GM12878 (cell line): Measurements from ENCODE around the gene UBL4A. TPM values are rescaled to one million over a fixed set of nuclear protein-coding genes. Genes with fewer than 3 reads are reported as not detected.
A peak's percentile ranks its signal among the peaks of the same experiment; 100 is the strongest.

Experiments
- ASH2L ChIP-seq: fragments of 300-600, 200-600 bp; sonication (generic); IDR thresholded peaks from 2 replicates; pipeline ENCODE4 v1.6.1; 2017; ENCODE audit warnings: low read depth, mild to moderate bottlenecking, borderline replicate concordance
- ATF2 ChIP-seq: IDR thresholded peaks from 2 replicates; pipeline ENCODE4 v1.6.1; 2012; ENCODE audit warnings: low read length, inconsistent platforms
- ATF3 ChIP-seq: IDR thresholded peaks from 2 replicates; pipeline ENCODE4 v1.6.1; 2011; ENCODE audit warnings: low read depth, mild to moderate bottlenecking, low read length, moderate library complexity, borderline replicate concordance; ENCODE audit errors: extremely low read depth
- BACH1 ChIP-seq: fragments of 450-650 bp; IDR thresholded peaks from 2 replicates; pipeline ENCODE4 v1.6.1; 2017; ENCODE audit warnings: mild to moderate bottlenecking, borderline replicate concordance
- BRCA1 ChIP-seq: IDR thresholded peaks from 2 replicates; pipeline ENCODE4 v1.6.1; 2011; ENCODE audit warnings: low read depth, low read length, improper control_type of control experiment
- CBX5 ChIP-seq: sonication (generic); IDR thresholded peaks from 2 replicates; pipeline ENCODE4 v1.6.1; 2016; ENCODE audit warnings: low read depth, moderate library complexity, mild to moderate bottlenecking, inconsistent platforms
- CEBPZ ChIP-seq: fragments of 150-350 bp; IDR thresholded peaks from 2 replicates; pipeline ENCODE4 v1.6.1; 2016; ENCODE audit warnings: low read depth, low read length
- CREB1 ChIP-seq: IDR thresholded peaks from 2 replicates; pipeline ENCODE4 v1.6.1; 2012; ENCODE audit warnings: low read depth, mild to moderate bottlenecking, inconsistent platforms
- CREM ChIP-seq: IDR thresholded peaks from 2 replicates; pipeline ENCODE4 v1.6.1; 2014; ENCODE audit warnings: antibody characterized with exemption, low read depth
- HDAC6 ChIP-seq: fragments of 200-600 bp; sonication (generic); IDR thresholded peaks from one replicate; pipeline ENCODE4 v1.8.0; 2017; ENCODE audit warnings: antibody characterized with exemption; ENCODE audit not compliant: unreplicated experiment
- IRF4 ChIP-seq: IDR thresholded peaks from 2 replicates; pipeline ENCODE4 v1.6.1; 2011; ENCODE audit warnings: low read depth, low read length
- JUNB ChIP-seq: IDR thresholded peaks from 2 replicates; pipeline ENCODE4 v1.6.1; 2016; ENCODE audit warnings: antibody characterized with exemption, mild to moderate bottlenecking
- NR2C2 ChIP-seq: IDR thresholded peaks from 2 replicates; pipeline ENCODE4 v1.6.1; 2011; ENCODE audit warnings: borderline replicate concordance, low read depth; ENCODE audit not compliant: control insufficient read depth, insufficient read length
- PAX5 ChIP-seq: IDR thresholded peaks from 2 replicates; pipeline ENCODE4 v1.6.1; 2011; ENCODE audit warnings: low read depth, low read length, borderline replicate concordance
- PAX8 ChIP-seq: fragments of 450-650 bp; IDR thresholded peaks from 2 replicates; pipeline ENCODE4 v1.6.1; 2017; ENCODE audit warnings: mild to moderate bottlenecking, moderate library complexity
- POLR2A ChIP-seq: IDR thresholded peaks from 2 replicates; pipeline ENCODE4 v1.6.1; 2011; ENCODE audit warnings: low read depth, mild to moderate bottlenecking, low read length
- POU2F2 ChIP-seq: IDR thresholded peaks from 3 replicates; pipeline ENCODE4 v1.6.1; 2011; ENCODE audit warnings: low read depth, mild to moderate bottlenecking, low read length, borderline replicate concordance
- RBBP5 ChIP-seq: fragments of 200-600 bp; sonication (generic); conservative IDR thresholded peaks from 2 replicates; pipeline ENCODE4 v1.6.1; 2016
- RCOR1 ChIP-seq: conservative IDR thresholded peaks from 2 replicates; pipeline ENCODE4 v1.6.1; 2012; ENCODE audit warnings: low read depth, low read length, improper control_type of control experiment
- SPI1 ChIP-seq: IDR thresholded peaks from 2 replicates; pipeline ENCODE4 v1.6.1; 2011; ENCODE audit warnings: low read depth, mild to moderate bottlenecking, low read length, moderate library complexity, borderline replicate concordance; ENCODE audit not compliant: insufficient read depth
- TCF7 ChIP-seq: IDR thresholded peaks from 2 replicates; pipeline ENCODE4 v1.6.1; 2014; ENCODE audit warnings: antibody characterized with exemption, borderline replicate concordance
- USF2 ChIP-seq: IDR thresholded peaks from 2 replicates; pipeline ENCODE4 v1.6.1; 2011; ENCODE audit warnings: low read depth, low read length, improper control_type of control experiment, borderline replicate concordance
- YBX1 ChIP-seq: fragments of 450-650 bp; IDR thresholded peaks from 2 replicates; pipeline ENCODE4 v1.6.1; 2016; ENCODE audit warnings: antibody characterized with exemption
- YY1 ChIP-seq: IDR thresholded peaks from 2 replicates; pipeline ENCODE4 v1.6.1; 2011; ENCODE audit warnings: low read depth, mild to moderate bottlenecking, low read length
- polyA plus RNA-seq, 11 experiments: library from polyadenylated mRNA; depleted of rRNA in 4 of 11; unstranded in 6 of 11; stranded (reverse) in 5 of 11; fragments of >200 nt; fragmentation: Nextera tagmentation in 4 of 11; fragmentation: Illumina TruSeq in 1 of 11; extraction: Ambion mirVana in 4 of 11; extraction: Trizol in 1 of 11; gene quantifications; 1 replicate in 1 of 11; 2 replicates in 10 of 11; pipeline versions ENCODE4 v1.2.1 to v1.2.3, GENCODE V29; 2011 to 2016; ENCODE audit warnings: inconsistent platforms in 2 of 11, missing spikeins in 2 of 11, low read depth in 1 of 11
- total RNA-seq, 4 experiments: library from RNA; depleted of rRNA in 3 of 4; stranded (reverse); fragments of >200 nt in 3 of 4; fragmentation: Illumina TruSeq in 1 of 4; extraction: Trizol in 1 of 4; gene quantifications; 2 replicates each; pipeline versions ENCODE4 v1.2.1 to v1.2.3, GENCODE V29; 2013 to 2021

The UBL4A gene
- total and polyA plus RNA-seq, 10 of the 15 experiments (the other 5 are each of a cell fraction or from before 2014, with no cell fraction given) = 4.2 to 49.9 (median 34.0) TPM

GRCh38 chrX:154515090-154515965 is 28.9 kb upstream of the UBL4A start (continued):
- TF ChIP-seq ATF2 = no peak
- TF ChIP-seq NR2C2 = no peak
- TF ChIP-seq POLR2A = peak; percentile 12
- TF ChIP-seq SPI1 = peak; percentile 68; the same call in 1 of the 2 replicates
- TF ChIP-seq YY1 = no peak
- TF ChIP-seq RBBP5 = no peak
- TF ChIP-seq PAX5 = no peak
- no peak for TF ChIP-seq POU2F2
- no peak for TF ChIP-seq BACH1
- no peak for TF ChIP-seq TCF7
- TF ChIP-seq CREM = 0 out of 2 replicates have a peak, but pooled peaks have one; percentile 9
- TF ChIP-seq HDAC6 = no peak
- no peak for TF ChIP-seq CEBPZ
- no peak for TF ChIP-seq PAX8
- no peak for TF ChIP-seq CREB1
- TF ChIP-seq YBX1 = no peak
- TF ChIP-seq USF2 = no peak
- no peak for TF ChIP-seq BRCA1
- no peak for TF ChIP-seq RCOR1
- no peak for TF ChIP-seq ATF3
- TF ChIP-seq JUNB = no peak
- TF ChIP-seq IRF4 = no peak
- TF ChIP-seq ASH2L = no peak
- no peak for TF ChIP-seq CBX5
